ENCODE results near the gene ADAM30.

The ADAM30 gene

DNA sequence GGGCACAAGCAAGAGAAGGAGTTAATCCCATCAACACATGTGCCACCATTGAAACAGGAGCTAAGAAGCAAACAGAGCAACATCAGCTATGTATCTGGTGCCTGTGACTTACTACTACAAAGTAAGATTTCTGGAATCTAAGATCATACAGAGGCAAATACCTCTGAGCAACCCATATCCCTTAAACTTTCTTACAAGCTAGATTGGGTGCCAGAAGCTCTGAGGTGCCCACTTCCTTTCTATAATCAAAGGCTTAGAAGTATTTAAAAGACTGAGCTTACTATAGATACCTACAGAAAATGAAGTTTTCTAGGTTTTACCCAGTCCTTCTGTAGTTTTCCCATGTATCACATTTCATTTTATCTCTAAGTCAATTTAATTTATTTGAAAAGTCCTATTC lies 44.4 kb upstream of the ADAM30 start:
- Histone ChIP-seq H3K9me3 (ENCODE audit: low read length) (no peaks in the 10 kb centered on the region), H3K9ac (ENCODE audit: low read length) (no peak overlapping the region), H3F3A (ENCODE audit: insufficient read depth, low read length) (no peaks in the 10 kb centered on the region), H3K4me3 (ENCODE audit: low read depth, low read length, poor library complexity, severe bottlenecking) (no peak overlapping the region), H4K20me1 (ENCODE audit: insufficient read depth, low read length) (no peaks in the 10 kb centered on the region), H3K27me3 (ENCODE audit: insufficient read depth, low read length) (no peaks in the 10 kb centered on the region), H3K4me1 (ENCODE audit: insufficient read depth, low read length, severe bottlenecking) (no peaks in the 10 kb centered on the region), H3K27ac (ENCODE audit: low read depth, low read length, poor library complexity, severe bottlenecking) (no peak overlapping the region), H3K79me2 (ENCODE audit: insufficient read depth, low read length) (no peaks in the 10 kb centered on the region), H2AFZ (ENCODE audit: low read length) (no peak overlapping the region), H3K4me2 (ENCODE audit: low read length) (no peak overlapping the region), H3K36me3 (ENCODE audit: insufficient read depth, low read length) (peaks cover 40% of the 10 kb centered on the region), H3K9me2 (ENCODE audit: low read depth, low read length) (no peaks in the 10 kb centered on the region)
- TF ChIP-seq, protein P1, sequence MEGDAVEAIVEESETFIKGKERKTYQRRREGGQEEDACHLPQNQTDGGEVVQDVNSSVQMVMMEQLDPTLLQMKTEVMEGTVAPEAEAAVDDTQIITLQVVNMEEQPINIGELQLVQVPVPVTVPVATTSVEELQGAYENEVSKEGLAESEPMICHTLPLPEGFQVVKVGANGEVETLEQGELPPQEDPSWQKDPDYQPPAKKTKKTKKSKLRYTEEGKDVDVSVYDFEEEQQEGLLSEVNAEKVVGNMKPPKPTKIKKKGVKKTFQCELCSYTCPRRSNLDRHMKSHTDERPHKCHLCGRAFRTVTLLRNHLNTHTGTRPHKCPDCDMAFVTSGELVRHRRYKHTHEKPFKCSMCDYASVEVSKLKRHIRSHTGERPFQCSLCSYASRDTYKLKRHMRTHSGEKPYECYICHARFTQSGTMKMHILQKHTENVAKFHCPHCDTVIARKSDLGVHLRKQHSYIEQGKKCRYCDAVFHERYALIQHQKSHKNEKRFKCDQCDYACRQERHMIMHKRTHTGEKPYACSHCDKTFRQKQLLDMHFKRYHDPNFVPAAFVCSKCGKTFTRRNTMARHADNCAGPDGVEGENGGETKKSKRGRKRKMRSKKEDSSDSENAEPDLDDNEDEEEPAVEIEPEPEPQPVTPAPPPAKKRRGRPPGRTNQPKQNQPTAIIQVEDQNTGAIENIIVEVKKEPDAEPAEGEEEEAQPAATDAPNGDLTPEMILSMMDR (IDR thresholded peaks at IDR 0.05; ENCODE audit: low read length) = no peak
- no peak for TF ChIP-seq EZH2 (IDR thresholded peaks at IDR 0.05; ENCODE audit: borderline replicate concordance, low read length)

DNA sequence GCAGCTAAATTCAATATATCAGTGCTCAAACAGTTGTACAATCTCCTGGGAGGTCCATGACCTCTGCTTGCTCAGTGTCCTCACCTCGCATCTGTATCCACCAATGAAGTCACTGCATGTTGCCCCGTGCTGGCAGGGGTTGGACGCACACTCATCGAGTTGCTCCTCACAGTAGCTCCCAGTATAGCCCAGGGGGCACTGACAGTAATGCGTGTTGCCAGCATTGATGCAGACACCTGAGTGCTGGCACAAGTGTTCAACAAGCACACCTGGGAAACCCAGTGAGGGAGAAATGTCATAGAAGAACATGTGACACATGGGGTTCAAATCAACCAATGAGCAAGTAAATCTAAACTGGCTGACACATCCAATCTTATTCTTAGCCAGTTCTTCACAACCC lies 40.9 kb upstream of the ADAM30 start:
- Histone ChIP-seq H3K4me1 (ENCODE audit: insufficient read depth, low read length, severe bottlenecking) (no peaks in the 10 kb centered on the region), H2AFZ (ENCODE audit: low read length) (no peak overlapping the region), H3K79me2 (ENCODE audit: insufficient read depth, low read length) (no peaks in the 10 kb centered on the region), H3K9ac (ENCODE audit: low read length) (no peak overlapping the region), H4K20me1 (ENCODE audit: insufficient read depth, low read length) (no peaks in the 10 kb centered on the region), H3K27ac (ENCODE audit: low read depth, low read length, poor library complexity, severe bottlenecking) (no peak overlapping the region), H3K4me2 (ENCODE audit: low read length) (no peak overlapping the region), H3F3A (ENCODE audit: insufficient read depth, low read length) (no peaks in the 10 kb centered on the region), H3K4me3 (ENCODE audit: low read depth, low read length, poor library complexity, severe bottlenecking) (no peak overlapping the region), H3K9me2 (ENCODE audit: low read depth, low read length) (no peaks in the 10 kb centered on the region), H3K9me3 (ENCODE audit: low read length) (no peaks in the 10 kb centered on the region; the same call in 1 of the 2 replicates), H3K36me3 (ENCODE audit: insufficient read depth, low read length) (peaks cover 73% of the 10 kb centered on the region), H3K27me3 (ENCODE audit: insufficient read depth, low read length) (no peaks in the 10 kb centered on the region)
- TF ChIP-seq, protein P1 (IDR thresholded peaks at IDR 0.05; ENCODE audit: low read length) = no peak
- no peak for TF ChIP-seq EZH2 (IDR thresholded peaks at IDR 0.05; ENCODE audit: borderline replicate concordance, low read length)

DNA sequence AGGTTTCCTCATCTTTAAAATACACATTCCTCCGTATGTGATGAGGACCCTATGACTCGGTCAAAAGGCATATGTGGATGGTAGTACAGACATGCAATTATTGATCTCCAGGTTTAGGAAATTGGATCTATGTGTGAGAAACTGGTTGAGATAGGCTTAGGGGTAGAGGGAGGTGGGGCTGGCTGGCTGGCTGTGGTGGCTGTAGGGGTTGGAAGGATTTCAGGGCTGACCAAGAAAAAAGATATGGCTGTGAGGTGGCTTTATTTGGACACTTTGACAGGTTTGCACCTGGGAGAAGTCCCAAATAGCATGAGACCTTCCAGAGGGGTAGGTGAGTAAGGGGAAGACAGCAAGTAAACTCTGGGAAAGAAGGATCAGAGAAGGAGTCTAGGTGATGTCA lies 39.6 kb upstream of the ADAM30 start:
- H3K9me3 ChIP-seq (ENCODE audit: low read length) = no peaks in the 10 kb centered on the region; the same call in 1 of the 2 replicates
- H3K4me1 ChIP-seq (ENCODE audit: insufficient read depth, low read length, severe bottlenecking) = no peaks in the 10 kb centered on the region
- no peak overlapping the region for H3K27ac ChIP-seq (ENCODE audit: low read depth, low read length, poor library complexity, severe bottlenecking)
- H3K4me2 ChIP-seq (ENCODE audit: low read length) = no peak overlapping the region
- no peaks in the 10 kb centered on the region for H4K20me1 ChIP-seq (ENCODE audit: insufficient read depth, low read length)
- no peak overlapping the region for H2AFZ ChIP-seq (ENCODE audit: low read length)
- H3K9me2 ChIP-seq (ENCODE audit: low read depth, low read length) = no peaks in the 10 kb centered on the region
- H3K9ac ChIP-seq (ENCODE audit: low read length) = no peak overlapping the region
- H3K79me2 ChIP-seq (ENCODE audit: insufficient read depth, low read length) = no peaks in the 10 kb centered on the region
- peaks cover 73% of the 10 kb centered on the region for H3K36me3 ChIP-seq (ENCODE audit: insufficient read depth, low read length)
- no peak overlapping the region for H3K4me3 ChIP-seq (ENCODE audit: low read depth, low read length, poor library complexity, severe bottlenecking)
- no peak for TF ChIP-seq EZH2 (IDR thresholded peaks at IDR 0.05; ENCODE audit: borderline replicate concordance, low read length)
- TF ChIP-seq, protein P1 (IDR thresholded peaks at IDR 0.05; ENCODE audit: low read length) = no peak
- H3K27me3 ChIP-seq (ENCODE audit: insufficient read depth, low read length) = no peaks in the 10 kb centered on the region
- no peaks in the 10 kb centered on the region for H3F3A ChIP-seq (ENCODE audit: insufficient read depth, low read length)
